Endodermal cell (in vitro differentiated cells): ENCODE results near the gene CPNE6. TPM values are rescaled to one million over a fixed set of nuclear protein-coding genes. Genes with fewer than 3 reads are reported as not detected.

Experiments used
- DNase-seq: peaks from one replicate; pipeline ENCODE4 v3.0.0-alpha.2; 2017
- H3K27ac ChIP-seq: 2 replicates; pipeline ENCODE4 v1.5.1; 2013; ENCODE audit warnings: mild to moderate bottlenecking, low read depth, low read length, moderate library complexity
- H3K27me3 ChIP-seq: 2 replicates; pipeline ENCODE4 v1.6.1; 2013; ENCODE audit warnings: mild to moderate bottlenecking, low read length, moderate library complexity; ENCODE audit not compliant: insufficient read depth, control insufficient read depth, poor library complexity, severe bottlenecking
- H3K36me3 ChIP-seq: 2 replicates; pipeline ENCODE4 v1.7.0; 2013; ENCODE audit warnings: mild to moderate bottlenecking, low read length, moderate library complexity; ENCODE audit not compliant: control insufficient read depth, insufficient read depth
- H3K4me1 ChIP-seq: one replicate; pipeline ENCODE4 v1.7.0; 2013; ENCODE audit warnings: low read length; ENCODE audit not compliant: control insufficient read depth, insufficient read depth
- H3K4me3 ChIP-seq: 2 replicates; pipeline ENCODE4 v1.5.1; 2013; ENCODE audit warnings: mild to moderate bottlenecking, low read length, moderate library complexity
- H3K9ac ChIP-seq: 2 replicates; pipeline ENCODE4 v1.6.1; 2013; ENCODE audit warnings: mild to moderate bottlenecking, low read length, moderate library complexity; ENCODE audit not compliant: poor library complexity, severe bottlenecking; ENCODE audit errors: extremely low read depth
- H3K9me3 ChIP-seq: 2 replicates; pipeline ENCODE4 v1.6.1; 2013; ENCODE audit warnings: mild to moderate bottlenecking, low read length, moderate library complexity; ENCODE audit not compliant: control insufficient read depth
- H3K27ac Mint-ChIP-seq: 2 replicates; pipeline ENCODE4 v1.8.0; 2020; ENCODE audit warnings: mixed read lengths
- H3K27me3 Mint-ChIP-seq: 2 replicates; pipeline ENCODE4 v1.8.0; 2021; ENCODE audit warnings: mild to moderate bottlenecking, mixed read lengths; ENCODE audit not compliant: insufficient read depth
- H3K36me3 Mint-ChIP-seq: 2 replicates; pipeline ENCODE4 v1.8.0; 2020; ENCODE audit warnings: low read depth, mixed read lengths
- H3K4me1 Mint-ChIP-seq: 2 replicates; pipeline ENCODE4 v1.8.0; 2020; ENCODE audit warnings: mixed read lengths
- H3K4me3 Mint-ChIP-seq: 2 replicates; pipeline ENCODE4 v1.8.0; 2020; ENCODE audit warnings: mild to moderate bottlenecking, moderate library complexity, mixed read lengths
- H3K9me3 Mint-ChIP-seq: 2 replicates; pipeline ENCODE4 v1.8.0; 2020; ENCODE audit warnings: mild to moderate bottlenecking, mixed read lengths
- WGBS, 2 experiments: methylation state at CpG; one replicate each; pipeline versions ENCODE4 v1.1.5 to v1.1.7; 2013; ENCODE audit warnings: missing lambda C conversion rate in 2 of 2, mixed read lengths in 1 of 2; ENCODE audit not compliant: insufficient coverage in 1 of 2, insufficient read length in 1 of 2; 5-methylcytosine and 5-hydroxymethylcytosine counted together
- total RNA-seq, 2 donors: library from RNA; stranded (reverse); fragmentation: NEBNext Ultra II Directional in 1 of 2; extraction: Animal tissue kit (Norgen Biotek cat#: 25700) in 1 of 2; gene quantifications; 2 replicates in 1 of 2; 3 replicates in 1 of 2; pipeline ENCODE4 v1.2.1, GENCODE V29; 2021
- TF ChIP-seq, protein P1 (sequence below): fragments of 200-600 bp; sonication (generic); conservative IDR thresholded peaks from 2 replicates; pipeline ENCODE4 v1.5.0; 2021; ENCODE audit warnings: antibody characterized with exemption, mild to moderate bottlenecking

The CPNE6 gene
- total RNA-seq, 2 donors from 2014 or later: not detected

DNA sequence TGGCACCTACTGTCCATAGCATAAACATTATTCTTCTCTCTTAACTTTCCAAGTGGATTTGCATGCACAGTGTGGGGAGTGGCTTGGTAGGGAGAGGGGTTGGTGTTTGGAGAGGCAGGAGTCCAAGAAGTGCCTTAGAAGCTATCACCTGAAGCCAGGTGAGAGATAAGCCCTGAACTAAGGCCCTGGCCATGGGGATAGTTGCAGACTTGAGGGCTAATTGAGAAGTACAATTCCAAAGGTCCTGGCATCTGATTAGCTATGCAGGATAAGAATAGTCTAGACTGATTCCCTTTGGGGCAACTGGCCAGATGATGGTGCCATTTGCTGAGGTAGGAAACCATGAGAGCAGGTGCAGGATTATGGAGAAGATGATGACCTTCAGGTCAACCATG, 20.7 kb downstream of the CPNE6 start:
- Histone ChIP-seq H3K9ac (no peak overlapping the region), H3K4me1 (peaks cover 4% of the 10 kb centered on the region), H3K36me3 (no peaks in the 10 kb centered on the region), H3K9me3 (no peaks in the 10 kb centered on the region), H3K4me3 (no peak overlapping the region), H3K27ac (no peak overlapping the region), H3K27me3 (no peaks in the 10 kb centered on the region)
- peaks cover 11% of the 10 kb centered on the region for H3K36me3 Mint-ChIP-seq
- H3K27ac Mint-ChIP-seq: no peak overlapping the region
- no peak overlapping the region for H3K4me3 Mint-ChIP-seq
- no peak for DNase-seq
- H3K9me3 Mint-ChIP-seq: no peaks in the 10 kb centered on the region
- H3K27me3 Mint-ChIP-seq: peaks cover 13% of the 10 kb centered on the region
- peaks cover 33% of the 10 kb centered on the region for H3K4me1 Mint-ChIP-seq
- TF ChIP-seq, protein P1, sequence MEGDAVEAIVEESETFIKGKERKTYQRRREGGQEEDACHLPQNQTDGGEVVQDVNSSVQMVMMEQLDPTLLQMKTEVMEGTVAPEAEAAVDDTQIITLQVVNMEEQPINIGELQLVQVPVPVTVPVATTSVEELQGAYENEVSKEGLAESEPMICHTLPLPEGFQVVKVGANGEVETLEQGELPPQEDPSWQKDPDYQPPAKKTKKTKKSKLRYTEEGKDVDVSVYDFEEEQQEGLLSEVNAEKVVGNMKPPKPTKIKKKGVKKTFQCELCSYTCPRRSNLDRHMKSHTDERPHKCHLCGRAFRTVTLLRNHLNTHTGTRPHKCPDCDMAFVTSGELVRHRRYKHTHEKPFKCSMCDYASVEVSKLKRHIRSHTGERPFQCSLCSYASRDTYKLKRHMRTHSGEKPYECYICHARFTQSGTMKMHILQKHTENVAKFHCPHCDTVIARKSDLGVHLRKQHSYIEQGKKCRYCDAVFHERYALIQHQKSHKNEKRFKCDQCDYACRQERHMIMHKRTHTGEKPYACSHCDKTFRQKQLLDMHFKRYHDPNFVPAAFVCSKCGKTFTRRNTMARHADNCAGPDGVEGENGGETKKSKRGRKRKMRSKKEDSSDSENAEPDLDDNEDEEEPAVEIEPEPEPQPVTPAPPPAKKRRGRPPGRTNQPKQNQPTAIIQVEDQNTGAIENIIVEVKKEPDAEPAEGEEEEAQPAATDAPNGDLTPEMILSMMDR: no peak

DNA sequence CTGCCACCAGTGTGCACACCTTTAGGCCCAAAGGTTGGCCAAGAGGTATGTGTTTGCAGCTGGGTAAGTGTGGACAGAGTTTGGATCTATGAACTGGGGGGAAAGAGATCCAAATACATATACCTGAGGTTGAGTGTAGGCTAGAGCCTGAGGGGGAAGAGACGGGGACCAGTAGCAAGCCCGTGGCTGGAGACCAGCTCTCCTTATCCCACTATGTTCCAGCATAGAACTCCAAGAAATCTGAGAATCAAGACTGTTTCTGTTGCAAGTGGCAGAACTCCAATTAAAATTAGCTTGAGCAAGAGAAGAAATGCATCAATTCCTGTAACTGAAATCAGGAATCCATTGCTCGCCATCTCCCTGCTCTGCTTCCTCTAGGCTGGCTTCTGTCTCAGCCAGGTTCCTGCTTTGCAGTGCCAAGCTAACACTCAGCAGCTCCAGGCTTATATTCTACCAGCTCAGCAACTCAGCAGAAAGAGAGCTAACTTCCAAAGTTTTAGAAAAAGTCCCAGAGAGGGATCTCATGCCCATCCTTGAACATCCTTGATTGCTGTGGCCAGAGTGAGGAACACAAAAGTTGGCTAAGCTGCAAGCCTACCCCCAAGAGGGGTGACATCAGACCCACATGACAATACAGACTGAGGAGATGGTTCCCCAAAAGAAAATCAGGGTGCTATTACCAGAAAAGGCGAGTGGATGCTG, 21.3 kb downstream of the CPNE6 start:
- Histone ChIP-seq H3K9ac (no peak overlapping the region), H3K9me3 (no peaks in the 10 kb centered on the region), H3K27ac (no peak overlapping the region), H3K36me3 (no peaks in the 10 kb centered on the region), H3K4me1 (no peaks in the 10 kb centered on the region), H3K4me3 (no peak overlapping the region), H3K27me3 (no peaks in the 10 kb centered on the region)
- Mint-ChIP-seq H3K27ac (no peak overlapping the region), H3K36me3 (peaks cover 11% of the 10 kb centered on the region), H3K4me3 (peak overlapping the region; percentile 90), H3K27me3 (peaks cover 13% of the 10 kb centered on the region), H3K4me1 (peaks cover 32% of the 10 kb centered on the region), H3K9me3 (no peaks in the 10 kb centered on the region)
- DNase-seq: no peak
- TF ChIP-seq, protein P1: no peak
- 94 to 96% methylated on average over 2 to 4 of the region's 4 CpGs for WGBS, 2 experiments

DNA sequence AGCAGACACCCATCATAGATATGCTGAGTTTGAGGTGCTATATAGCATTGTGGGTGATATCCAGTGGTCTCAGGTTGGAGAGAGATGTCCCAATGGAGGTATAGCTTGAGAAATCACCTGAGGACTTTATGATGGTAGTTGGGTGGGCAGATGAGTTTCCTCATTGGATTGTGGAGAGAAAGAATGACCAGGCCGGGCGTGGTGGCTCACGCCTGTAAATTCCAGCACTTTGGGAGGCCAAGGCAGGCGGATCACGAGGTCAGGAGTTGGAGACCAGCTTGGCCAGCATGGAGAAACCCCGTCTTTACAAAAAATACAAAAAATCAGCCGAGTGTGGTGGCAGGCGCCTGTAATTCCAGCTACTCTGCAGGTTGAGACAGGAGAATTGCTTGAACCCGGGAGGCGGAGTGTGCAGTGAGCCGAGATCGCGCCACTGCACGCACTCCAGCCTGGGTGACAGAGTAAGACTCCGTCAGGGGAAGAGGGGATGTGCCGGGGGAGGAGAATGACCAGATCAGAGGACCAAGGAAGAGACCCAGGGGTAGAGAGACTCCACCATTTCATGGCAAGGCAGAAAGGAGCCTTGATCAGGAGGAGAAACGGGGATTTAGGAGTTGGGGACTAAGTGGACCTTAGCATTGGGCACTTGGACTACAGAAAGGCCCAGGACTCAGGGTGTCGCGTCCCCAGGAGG, 22.0 kb downstream of the CPNE6 start:
- Histone ChIP-seq H3K4me1 (no peaks in the 10 kb centered on the region), H3K9ac (no peak overlapping the region), H3K27me3 (no peaks in the 10 kb centered on the region), H3K4me3 (no peak overlapping the region), H3K36me3 (no peaks in the 10 kb centered on the region), H3K27ac (no peak overlapping the region), H3K9me3 (no peaks in the 10 kb centered on the region)
- Mint-ChIP-seq H3K4me3 (peak overlapping the region; percentile 90), H3K36me3 (peaks cover 11% of the 10 kb centered on the region), H3K4me1 (peaks cover 32% of the 10 kb centered on the region), H3K27me3 (peaks cover 13% of the 10 kb centered on the region), H3K9me3 (no peaks in the 10 kb centered on the region), H3K27ac (peak overlapping the region; percentile 92)
- no peak for DNase-seq
- WGBS, 2 experiments: 84 to 85% methylated on average over 14 to 19 of the region's 19 CpGs
- TF ChIP-seq, protein P1: no peak
